ENCODE results near the gene NFATC1. TPM values are rescaled to one million over a fixed set of nuclear protein-coding genes. Genes with fewer than 3 reads are reported as not detected.

The NFATC1 gene
- total RNA-seq, 1 donor from 2014 or later, result 5.6 TPM

- DNase-seq (ENCODE audit: low spot score, unreplicated experiment), result no peak
- Mint-ChIP-seq H3K9me3 (ENCODE audit: low read depth) (no peaks in the 10 kb centered on the region), H3K4me3 (ENCODE audit: low read depth) (no peak overlapping the region), H3K4me1 (ENCODE audit: low read depth) (peaks cover 5% of the 10 kb centered on the region), H3K27ac (no peak overlapping the region), H3K27me3 (peaks cover 47% of the 10 kb centered on the region), H3K36me3 (ENCODE audit: insufficient read depth) (no peaks in the 10 kb centered on the region)
- no peak for TF ChIP-seq CTCF (IDR thresholded peaks at IDR 0.05; ENCODE audit: unreplicated experiment)
Observed at GRCh38 chr18:79400091-79400590, 4.4 kb downstream of the NFATC1 start.

- peak overlapping the region; percentile 8 for H3K27ac Mint-ChIP-seq
Observed at GRCh38 chr18:79400591-79401381, 5.1 kb downstream of the NFATC1 start.

GRCh38 chr18:79401494-79402208 lies 5.9 kb downstream of the NFATC1 start:
- H3K27me3 Mint-ChIP-seq, result peaks cover 49% of the 10 kb centered on the region
- H3K4me1 Mint-ChIP-seq (ENCODE audit: low read depth), result peaks cover 5% of the 10 kb centered on the region
- H3K4me3 Mint-ChIP-seq (ENCODE audit: low read depth), result peak overlapping the region; percentile 68
- no peak for DNase-seq (ENCODE audit: low spot score, unreplicated experiment)
- no peak overlapping the region for H3K27ac Mint-ChIP-seq
- H3K9me3 Mint-ChIP-seq (ENCODE audit: low read depth), result no peaks in the 10 kb centered on the region
- no peak for TF ChIP-seq CTCF (IDR thresholded peaks at IDR 0.05; ENCODE audit: unreplicated experiment)
- H3K36me3 Mint-ChIP-seq (ENCODE audit: insufficient read depth), result no peaks in the 10 kb centered on the region

More at GRCh38 chr18:79400591-79401381, 5.1 kb downstream of the NFATC1 start:
- no peaks in the 10 kb centered on the region for H3K36me3 Mint-ChIP-seq (ENCODE audit: insufficient read depth)
- H3K4me1 Mint-ChIP-seq (ENCODE audit: low read depth), result peaks cover 5% of the 10 kb centered on the region
- no peak for TF ChIP-seq CTCF (IDR thresholded peaks at IDR 0.05; ENCODE audit: unreplicated experiment)
- no peaks in the 10 kb centered on the region for H3K9me3 Mint-ChIP-seq (ENCODE audit: low read depth)
- DNase-seq (ENCODE audit: low spot score, unreplicated experiment), result no peak
- H3K27me3 Mint-ChIP-seq, result peaks cover 48% of the 10 kb centered on the region
- H3K4me3 Mint-ChIP-seq (ENCODE audit: low read depth), result peak overlapping the region; percentile 68

- no peak for TF ChIP-seq CTCF (IDR thresholded peaks at IDR 0.05; ENCODE audit: unreplicated experiment)
- no peak overlapping the region for H3K27ac Mint-ChIP-seq
- no peaks in the 10 kb centered on the region for H3K9me3 Mint-ChIP-seq (ENCODE audit: low read depth)
- peaks cover 46% of the 10 kb centered on the region for H3K27me3 Mint-ChIP-seq
- H3K36me3 Mint-ChIP-seq (ENCODE audit: insufficient read depth), result no peaks in the 10 kb centered on the region
- DNase-seq (ENCODE audit: low spot score, unreplicated experiment), result no peak
- H3K4me3 Mint-ChIP-seq (ENCODE audit: low read depth), result no peak overlapping the region
- H3K4me1 Mint-ChIP-seq (ENCODE audit: low read depth), result peaks cover 5% of the 10 kb centered on the region
Observed at GRCh38 chr18:79402209-79402576, 6.5 kb downstream of the NFATC1 start.

DNA sequence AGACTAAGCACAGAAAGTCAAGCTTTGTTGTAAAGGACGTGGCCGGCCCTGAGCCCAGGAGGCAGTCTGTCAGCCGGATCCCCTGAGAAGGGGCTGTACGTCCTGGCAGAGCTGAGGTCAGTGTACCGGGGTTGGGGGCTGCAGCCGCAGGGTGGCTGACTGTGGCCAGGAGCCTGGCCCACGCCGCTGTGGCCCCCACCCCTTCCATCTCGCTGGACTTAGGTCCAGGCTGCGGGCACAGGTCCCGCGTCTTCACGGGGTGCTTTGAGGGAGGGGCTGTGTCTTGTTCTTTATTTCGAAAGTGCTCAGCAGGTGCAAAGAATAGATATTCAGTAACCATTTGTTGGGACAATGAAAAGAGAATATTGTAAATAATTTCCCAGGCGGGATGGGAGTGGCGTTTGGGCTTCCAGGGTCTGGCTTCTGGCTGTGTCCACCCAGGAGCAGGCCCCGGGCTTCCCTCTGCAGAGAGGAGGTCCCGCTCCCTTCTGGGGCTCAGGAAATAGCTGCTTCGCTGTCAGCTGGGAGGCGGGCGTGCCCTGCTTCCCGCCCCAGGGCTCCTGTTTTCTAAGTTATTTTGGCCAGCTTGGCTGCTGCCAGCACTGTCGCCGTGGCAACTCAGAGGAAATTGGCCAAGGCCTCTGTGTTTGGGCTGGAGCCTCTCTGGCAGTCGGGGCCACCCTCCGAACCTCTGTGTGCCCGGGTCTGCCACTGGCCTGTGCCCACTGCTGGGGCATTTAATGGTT lies 7.4 kb downstream of the NFATC1 start:
- no peak overlapping the region for H3K4me3 Mint-ChIP-seq (ENCODE audit: low read depth)
- no peak overlapping the region for H3K27ac Mint-ChIP-seq
- DNase-seq (ENCODE audit: low spot score, unreplicated experiment), result no peak

More for the DNA sequence above, 7.4 kb downstream of the NFATC1 start:
- Mint-ChIP-seq H3K9me3 (ENCODE audit: low read depth) (no peaks in the 10 kb centered on the region), H3K27me3 (peaks cover 36% of the 10 kb centered on the region), H3K36me3 (ENCODE audit: insufficient read depth) (peaks cover 1% of the 10 kb centered on the region), H3K4me1 (ENCODE audit: low read depth) (peaks cover 7% of the 10 kb centered on the region)
- TF ChIP-seq CTCF (IDR thresholded peaks at IDR 0.05; ENCODE audit: unreplicated experiment), result no peak

All from progenitor cell of endocrine pancreas (in vitro differentiated cells).